ENCODE data around the gene FLT1. TPM values are rescaled to one million over a fixed set of nuclear protein-coding genes. Genes with fewer than 3 reads are reported as not detected.

The FLT1 gene
- total RNA-seq, 1 donor from 2014 or later: 0.81 TPM

DNA sequence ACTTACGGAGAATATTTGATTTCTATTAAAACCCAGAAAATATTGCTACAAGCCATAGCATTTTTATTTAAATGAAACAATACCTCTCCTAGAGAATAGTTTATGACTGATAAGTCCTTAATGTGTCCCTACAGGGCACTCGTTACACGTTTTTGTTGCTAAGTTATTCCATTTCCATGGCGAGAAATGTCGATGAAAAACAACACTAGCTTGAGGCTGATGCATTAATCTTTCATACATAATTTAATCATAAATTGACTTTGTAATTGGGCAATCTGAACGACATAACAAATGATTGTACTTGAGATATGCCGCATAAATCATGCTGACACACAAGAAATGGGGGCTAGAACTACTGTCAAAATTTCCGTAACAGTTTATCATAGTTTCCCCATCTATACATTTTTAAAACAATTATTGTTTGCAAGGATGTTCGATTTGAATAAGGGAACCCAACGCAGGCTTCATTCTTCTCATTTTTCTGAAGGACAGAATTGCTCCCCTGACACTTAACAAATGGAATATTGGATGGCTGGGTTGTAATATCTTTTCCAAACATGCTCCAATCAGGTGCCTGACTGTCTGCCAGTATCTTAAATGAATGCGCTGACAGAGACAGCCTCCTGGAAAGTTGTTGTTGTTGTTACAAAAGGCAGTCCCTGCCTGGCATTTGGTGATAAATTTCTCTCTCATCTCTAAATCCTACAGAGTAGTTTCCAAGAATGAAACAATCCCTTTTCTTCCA, 61.9 kb downstream of the FLT1 start:
- Mint-ChIP-seq H3K36me3 (ENCODE audit: insufficient read depth) (no peaks in the 10 kb centered on the region), H3K9me3 (ENCODE audit: low read depth) (no peaks in the 10 kb centered on the region), H3K4me3 (ENCODE audit: low read depth) (no peak overlapping the region), H3K27ac (no peak overlapping the region), H3K27me3 (peaks cover 43% of the 10 kb centered on the region), H3K4me1 (ENCODE audit: low read depth) (no peaks in the 10 kb centered on the region)
- DNase-seq (ENCODE audit: low spot score, unreplicated experiment): no peak
- TF ChIP-seq, protein P1, sequence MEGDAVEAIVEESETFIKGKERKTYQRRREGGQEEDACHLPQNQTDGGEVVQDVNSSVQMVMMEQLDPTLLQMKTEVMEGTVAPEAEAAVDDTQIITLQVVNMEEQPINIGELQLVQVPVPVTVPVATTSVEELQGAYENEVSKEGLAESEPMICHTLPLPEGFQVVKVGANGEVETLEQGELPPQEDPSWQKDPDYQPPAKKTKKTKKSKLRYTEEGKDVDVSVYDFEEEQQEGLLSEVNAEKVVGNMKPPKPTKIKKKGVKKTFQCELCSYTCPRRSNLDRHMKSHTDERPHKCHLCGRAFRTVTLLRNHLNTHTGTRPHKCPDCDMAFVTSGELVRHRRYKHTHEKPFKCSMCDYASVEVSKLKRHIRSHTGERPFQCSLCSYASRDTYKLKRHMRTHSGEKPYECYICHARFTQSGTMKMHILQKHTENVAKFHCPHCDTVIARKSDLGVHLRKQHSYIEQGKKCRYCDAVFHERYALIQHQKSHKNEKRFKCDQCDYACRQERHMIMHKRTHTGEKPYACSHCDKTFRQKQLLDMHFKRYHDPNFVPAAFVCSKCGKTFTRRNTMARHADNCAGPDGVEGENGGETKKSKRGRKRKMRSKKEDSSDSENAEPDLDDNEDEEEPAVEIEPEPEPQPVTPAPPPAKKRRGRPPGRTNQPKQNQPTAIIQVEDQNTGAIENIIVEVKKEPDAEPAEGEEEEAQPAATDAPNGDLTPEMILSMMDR (IDR thresholded peaks at IDR 0.05; ENCODE audit: unreplicated experiment): no peak

DNA sequence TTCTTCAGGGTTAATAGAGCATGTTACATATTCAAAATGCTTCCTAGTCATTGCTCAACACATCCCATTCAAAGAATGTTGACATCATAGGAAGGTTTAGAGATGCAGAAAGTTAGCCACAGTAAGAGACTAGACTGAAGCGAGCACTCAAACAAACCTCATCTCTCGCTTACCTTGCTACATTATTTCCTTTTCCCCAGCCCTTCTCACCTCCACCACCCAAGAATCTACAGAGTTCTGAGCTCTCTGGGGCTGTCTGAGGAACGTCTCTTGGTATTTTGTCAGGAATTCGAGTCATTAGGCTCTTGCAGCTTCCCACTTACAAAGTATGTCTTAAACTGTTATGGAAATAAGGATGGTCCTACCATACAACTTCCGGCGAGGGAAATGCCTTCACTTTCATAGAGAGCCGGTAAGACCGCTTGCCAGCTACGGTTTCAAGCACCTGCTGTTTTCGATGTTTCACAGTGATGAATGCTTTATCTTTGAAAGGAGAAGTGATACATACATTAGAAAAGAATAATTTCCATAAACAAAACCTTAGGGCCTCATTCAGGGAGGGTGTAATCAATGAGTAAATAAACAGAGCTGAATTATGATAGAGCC, 65.1 kb downstream of the FLT1 start:
- no peaks in the 10 kb centered on the region for H3K9me3 Mint-ChIP-seq (ENCODE audit: low read depth)
- peaks cover 23% of the 10 kb centered on the region for H3K27me3 Mint-ChIP-seq
- H3K4me1 Mint-ChIP-seq (ENCODE audit: low read depth): peaks cover 2% of the 10 kb centered on the region
- H3K4me3 Mint-ChIP-seq (ENCODE audit: low read depth): no peak overlapping the region
- H3K36me3 Mint-ChIP-seq (ENCODE audit: insufficient read depth): no peaks in the 10 kb centered on the region
- DNase-seq (ENCODE audit: low spot score, unreplicated experiment): no peak
- no peak overlapping the region for H3K27ac Mint-ChIP-seq
- TF ChIP-seq, protein P1 (IDR thresholded peaks at IDR 0.05; ENCODE audit: unreplicated experiment): no peak

DNA sequence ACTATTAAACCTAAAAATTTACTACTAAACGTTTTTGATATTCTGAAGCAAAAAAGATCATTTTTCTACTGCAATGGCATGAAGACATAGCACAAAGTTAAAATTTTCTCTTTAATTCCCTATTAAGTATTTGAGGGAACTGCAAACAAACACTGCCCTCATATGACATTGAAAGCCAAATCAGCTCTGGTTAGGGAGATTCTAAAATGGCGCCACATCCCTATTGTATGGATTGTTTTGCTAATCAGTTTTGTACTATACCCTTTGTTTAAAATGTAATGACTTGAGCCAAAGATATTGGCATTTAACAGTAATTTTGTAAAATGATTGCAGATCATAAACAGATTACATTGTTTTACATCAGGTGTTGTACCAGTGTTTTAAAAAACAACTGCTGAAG, 65.8 kb downstream of the FLT1 start:
- no peak overlapping the region for H3K27ac Mint-ChIP-seq
- DNase-seq (ENCODE audit: low spot score, unreplicated experiment): no peak
- no peaks in the 10 kb centered on the region for H3K9me3 Mint-ChIP-seq (ENCODE audit: low read depth)
- TF ChIP-seq, protein P1 (IDR thresholded peaks at IDR 0.05; ENCODE audit: unreplicated experiment): no peak
- no peak overlapping the region for H3K4me3 Mint-ChIP-seq (ENCODE audit: low read depth)
- H3K36me3 Mint-ChIP-seq (ENCODE audit: insufficient read depth): no peaks in the 10 kb centered on the region
- H3K4me1 Mint-ChIP-seq (ENCODE audit: low read depth): peaks cover 2% of the 10 kb centered on the region
- peaks cover 23% of the 10 kb centered on the region for H3K27me3 Mint-ChIP-seq

DNA sequence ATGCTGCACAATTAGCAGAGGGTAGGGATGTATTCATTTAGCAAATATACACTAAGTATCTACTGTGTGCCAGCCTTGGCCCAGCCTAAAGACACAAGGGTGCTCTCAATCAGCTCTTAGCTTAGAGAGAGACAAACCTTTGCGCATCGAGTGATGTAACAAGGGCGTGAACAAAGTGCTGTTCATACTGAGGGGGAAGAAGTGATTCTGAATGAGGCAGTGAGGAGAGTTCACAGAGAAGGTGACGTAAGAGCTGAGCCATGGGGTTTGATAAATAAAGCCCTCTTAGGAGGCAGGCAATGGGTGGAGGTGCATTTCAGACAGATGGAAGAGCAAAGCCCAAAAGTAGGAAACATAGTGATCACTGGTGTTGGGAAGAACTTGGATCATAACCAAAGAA, 68.5 kb downstream of the FLT1 start:
- Mint-ChIP-seq H3K4me3 (ENCODE audit: low read depth) (no peak overlapping the region), H3K9me3 (ENCODE audit: low read depth) (no peaks in the 10 kb centered on the region), H3K27me3 (peaks cover 15% of the 10 kb centered on the region), H3K36me3 (ENCODE audit: insufficient read depth) (no peaks in the 10 kb centered on the region), H3K27ac (no peak overlapping the region), H3K4me1 (ENCODE audit: low read depth) (peaks cover 2% of the 10 kb centered on the region)
- TF ChIP-seq, protein P1 (IDR thresholded peaks at IDR 0.05; ENCODE audit: unreplicated experiment): no peak
- no peak for DNase-seq (ENCODE audit: low spot score, unreplicated experiment)

DNA sequence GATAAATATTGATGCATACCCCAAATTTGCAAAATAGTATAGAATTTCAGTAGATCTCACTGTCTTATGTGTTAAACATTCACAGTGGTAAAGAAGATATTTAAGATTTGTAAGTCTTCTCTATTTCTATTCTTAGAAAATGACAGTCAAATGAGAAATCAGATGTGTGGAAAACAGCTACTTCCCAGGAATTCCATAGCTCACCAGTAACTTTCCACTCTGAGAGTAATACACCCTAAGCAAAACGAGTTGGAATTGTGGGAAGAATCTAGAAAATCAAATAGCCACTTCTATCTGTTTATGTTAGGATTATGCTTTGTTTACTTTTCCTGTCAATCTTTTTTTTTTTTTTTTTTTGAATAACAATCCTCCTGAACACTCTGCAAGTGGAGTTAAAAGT, 69.1 kb downstream of the FLT1 start:
- DNase-seq (ENCODE audit: low spot score, unreplicated experiment): no peak
- H3K27me3 Mint-ChIP-seq: peaks cover 15% of the 10 kb centered on the region
- TF ChIP-seq, protein P1 (IDR thresholded peaks at IDR 0.05; ENCODE audit: unreplicated experiment): no peak
- no peak overlapping the region for H3K27ac Mint-ChIP-seq
- no peaks in the 10 kb centered on the region for H3K36me3 Mint-ChIP-seq (ENCODE audit: insufficient read depth)
- H3K4me3 Mint-ChIP-seq (ENCODE audit: low read depth): no peak overlapping the region
- peaks cover 2% of the 10 kb centered on the region for H3K4me1 Mint-ChIP-seq (ENCODE audit: low read depth)
- no peaks in the 10 kb centered on the region for H3K9me3 Mint-ChIP-seq (ENCODE audit: low read depth)

Measured in progenitor cell of endocrine pancreas (in vitro differentiated cells).